GM23338 (cell line): ENCODE data around the gene GATM. TPM values are rescaled to one million over a fixed set of nuclear protein-coding genes. Genes with fewer than 3 reads are reported as not detected.

ENCODE experiments used
- ATAC-seq: fragments of 200-7000 bp; cut with Tn5 transposase; 3 replicates; pipeline ENCODE4 v1.9.1; 2020
- DNase-seq: peaks from one replicate; pipeline ENCODE4 v3.0.0-alpha.2; 2015; ENCODE audit warnings: low spot score
- H2AFZ ChIP-seq: fragments of 200-600 bp; sonication (generic); 2 replicates; pipeline ENCODE4 v1.8.0; 2016; ENCODE audit warnings: antibody characterized with exemption, mild to moderate bottlenecking, moderate library complexity
- H3F3A ChIP-seq: fragments of 200-600 bp; sonication (generic); replicated peaks from 2 replicates; pipeline ENCODE4 v1.8.0; 2017; ENCODE audit warnings: antibody characterized with exemption, mixed run types, low read depth
- H3K27ac ChIP-seq: fragments of 200-600 bp; sonication (generic); 2 replicates; pipeline ENCODE4 v1.6.1; 2016; ENCODE audit warnings: low read depth
- H3K27me3 ChIP-seq: fragments of 200-600 bp; sonication (generic); 2 replicates; pipeline ENCODE4 v1.8.0; 2016; ENCODE audit warnings: mild to moderate bottlenecking, mixed run types, moderate library complexity; ENCODE audit not compliant: insufficient read depth
- H3K36me3 ChIP-seq: fragments of 200-600 bp; sonication (generic); 2 replicates; pipeline ENCODE4 v1.8.0; 2016; ENCODE audit warnings: mild to moderate bottlenecking; ENCODE audit not compliant: insufficient read depth
- H3K4me1 ChIP-seq: fragments of 200-600 bp; sonication (generic); 2 replicates; pipeline ENCODE4 v1.8.0; 2016; ENCODE audit warnings: mild to moderate bottlenecking, moderate library complexity; ENCODE audit not compliant: insufficient read depth
- H3K4me2 ChIP-seq: fragments of 200-600 bp; sonication (generic); 2 replicates; pipeline ENCODE4 v1.7.1; 2017; ENCODE audit warnings: mixed run types
- H3K4me3 ChIP-seq: fragments of 200-600 bp; sonication (generic); 2 replicates; pipeline ENCODE4 v1.6.1; 2016; ENCODE audit warnings: mixed run types
- H3K79me2 ChIP-seq: fragments of 200-600 bp; sonication (generic); replicated peaks from 2 replicates; pipeline ENCODE4 v1.8.0; 2017; ENCODE audit warnings: mild to moderate bottlenecking; ENCODE audit not compliant: insufficient read depth
- H3K9me2 ChIP-seq: fragments of 200-600 bp; sonication (generic); 2 replicates; pipeline ENCODE4 v1.8.0; 2017; ENCODE audit not compliant: insufficient read depth
- H4K20me1 ChIP-seq: fragments of 200-600 bp; sonication (generic); replicated peaks from 2 replicates; pipeline ENCODE4 v1.8.0; 2017; ENCODE audit warnings: mild to moderate bottlenecking; ENCODE audit not compliant: insufficient read depth
- H3K27ac Mint-ChIP-seq: 2 replicates; pipeline ENCODE4 v1.8.0; 2020; ENCODE audit warnings: inconsistent platforms, mild to moderate bottlenecking, moderate library complexity, mixed read lengths
- H3K27me3 Mint-ChIP-seq: 3 replicates; pipeline ENCODE4 v1.8.0; 2022; ENCODE audit warnings: low read depth, mild to moderate bottlenecking, moderate library complexity, mixed read lengths, inconsistent platforms; ENCODE audit not compliant: insufficient read depth, poor library complexity
- H3K36me3 Mint-ChIP-seq: 3 replicates; pipeline ENCODE4 v1.8.0; 2021; ENCODE audit warnings: low read depth, mild to moderate bottlenecking, inconsistent platforms, moderate library complexity, mixed read lengths
- H3K4me1 Mint-ChIP-seq: 3 replicates; pipeline ENCODE4 v1.8.0; 2020; ENCODE audit warnings: mild to moderate bottlenecking, inconsistent platforms, mixed read lengths
- H3K4me3 Mint-ChIP-seq: 3 replicates; pipeline ENCODE4 v1.8.0; 2021; ENCODE audit warnings: moderate library complexity, mild to moderate bottlenecking, inconsistent platforms, mixed read lengths
- H3K9me3 Mint-ChIP-seq: 3 replicates; pipeline ENCODE4 v1.8.0; 2020; ENCODE audit warnings: moderate library complexity, mild to moderate bottlenecking, inconsistent platforms, mixed read lengths
- CREB1 ChIP-seq: fragments of 250-450 bp; sonication (Bioruptor Pico); IDR thresholded peaks from 2 replicates; pipeline ENCODE4 v1.5.0; 2020; ENCODE audit warnings: low read depth, mild to moderate bottlenecking, moderate library complexity
- CTCF ChIP-seq, 2 experiments: fragments of 200-600 bp in 1 of 2; sonication (generic) in 1 of 2; conservative IDR thresholded peaks; 2 replicates each; pipeline versions ENCODE4 v1.5.1 to v1.6.1; 2016 to 2017; ENCODE audit warnings: antibody characterized with exemption in 2 of 2, low read depth in 2 of 2, mild to moderate bottlenecking in 2 of 2, moderate library complexity in 1 of 2
- ETS1 ChIP-seq: IDR thresholded peaks from 2 replicates; pipeline ENCODE4 v1.6.1; 2016; ENCODE audit warnings: antibody characterized with exemption
- EZH2 ChIP-seq: fragments of 200-600 bp; sonication (generic); IDR thresholded peaks from one replicate; pipeline ENCODE4 v1.8.0; 2017; ENCODE audit warnings: antibody characterized with exemption, mild to moderate bottlenecking, low read depth; ENCODE audit not compliant: unreplicated experiment
- EZH2phosphoT487 ChIP-seq: fragments of 200-600 bp; sonication (generic); IDR thresholded peaks from one replicate; pipeline ENCODE4 v1.8.1; 2018; ENCODE audit warnings: antibody characterized with exemption; ENCODE audit not compliant: unreplicated experiment
- JUNB ChIP-seq: IDR thresholded peaks from one replicate; pipeline ENCODE4 v1.6.1; 2016; ENCODE audit warnings: antibody characterized with exemption; ENCODE audit not compliant: unreplicated experiment
- NANOG ChIP-seq: IDR thresholded peaks from 2 replicates; pipeline ENCODE4 v1.6.1; 2016; ENCODE audit warnings: antibody characterized with exemption, borderline replicate concordance
- POLR2AphosphoS5 ChIP-seq: IDR thresholded peaks from 2 replicates; pipeline ENCODE4 v1.6.1; 2016; ENCODE audit warnings: antibody characterized with exemption, low read depth
- REST ChIP-seq: IDR thresholded peaks from one replicate; pipeline ENCODE4 v1.6.1; 2018; ENCODE audit warnings: antibody characterized with exemption; ENCODE audit not compliant: unreplicated experiment
- STAT1 ChIP-seq: IDR thresholded peaks from one replicate; pipeline ENCODE4 v1.6.1; 2016; ENCODE audit warnings: antibody characterized with exemption; ENCODE audit not compliant: unreplicated experiment
- ZNF114 ChIP-seq: fragments of 250-450 bp; sonication (Bioruptor Pico); IDR thresholded peaks from 2 replicates; pipeline ENCODE4 v1.5.0; 2020; ENCODE audit warnings: mild to moderate bottlenecking, moderate library complexity
- ZNF331 ChIP-seq: fragments of 250-450 bp; sonication (Bioruptor Pico); IDR thresholded peaks from 2 replicates; pipeline ENCODE4 v1.5.0; 2020; ENCODE audit warnings: low read depth, mild to moderate bottlenecking, moderate library complexity
- ZNF462 ChIP-seq: fragments of 250-450 bp; sonication (Bioruptor Pico); IDR thresholded peaks from 2 replicates; pipeline ENCODE4 v1.5.0; 2020; ENCODE audit warnings: mild to moderate bottlenecking, moderate library complexity
- polyA plus RNA-seq: library from polyadenylated mRNA; unstranded; fragments of >200 nt; fragmentation: Nextera tagmentation; extraction: Ambion mirVana; gene quantifications from 2 replicates; pipeline ENCODE4 v1.2.1, GENCODE V29; 2016
- total RNA-seq: library from RNA; depleted of rRNA; stranded (reverse); fragments of >200 nt; shearing (Covaris generic); gene quantifications from 2 replicates; pipeline ENCODE4 v1.2.3, GENCODE V29; 2014

The GATM gene
- total and polyA plus RNA-seq, 2 experiments from 2014 or later: 8.5 to 17.5 TPM

GRCh38 chr15:45389351-45389750 lies 11.0 kb upstream of the GATM start:
- no peaks in the 10 kb centered on the region for H3K79me2 ChIP-seq
- no peak for DNase-seq
- ATAC-seq: no peak
- no peaks in the 10 kb centered on the region for H4K20me1 ChIP-seq
- Mint-ChIP-seq H3K4me1 (no peaks in the 10 kb centered on the region), H3K27ac (no peak overlapping the region), H3K4me3 (no peak overlapping the region), H3K9me3 (no peaks in the 10 kb centered on the region), H3K27me3 (peaks cover 2% of the 10 kb centered on the region), H3K36me3 (no peaks in the 10 kb centered on the region)
- no peaks in the 10 kb centered on the region for H3K36me3 ChIP-seq
- H3K27ac ChIP-seq: no peak overlapping the region
- H3F3A ChIP-seq: no peaks in the 10 kb centered on the region
- no peaks in the 10 kb centered on the region for H3K9me2 ChIP-seq
- TF ChIP-seq ZNF114 (CRISPR knock-in tag) (no peak), EZH2phosphoT487 (no peak), ZNF462 (CRISPR knock-in tag) (no peak), CREB1 (no peak), POLR2AphosphoS5 (no peak), REST (no peak), EZH2 (no peak), NANOG (no peak), CTCF (conservative IDR thresholded peaks at IDR 0.05; ENCODE audit: low read depth in 2 of 2) (no peak), ZNF331 (CRISPR knock-in tag) (no peak), STAT1 (no peak), JUNB (no peak), ETS1 (no peak)
- peaks cover 20% of the 10 kb centered on the region for H3K27me3 ChIP-seq
- H3K4me1 ChIP-seq: no peaks in the 10 kb centered on the region
- H3K4me3 ChIP-seq: no peak overlapping the region
- no peak overlapping the region for H3K4me2 ChIP-seq
- no peak overlapping the region for H2AFZ ChIP-seq
